Hematopoietic multipotent progenitor cell treated with erythropoietin and hydrocortisone succinate and interleukin-3 and kit ligand, for 6 days (in vitro differentiated cells): ENCODE data around the gene CHST15.
"Not testable (repeated sequence)": the region's sequence is repeated elsewhere in the genome, so short reads cannot be mapped to it uniquely, and the experiment has no call there.

Experiments
- DNase-seq: peaks from one replicate; pipeline ENCODE4 v3.0.0-alpha.2; 2015

The CHST15 gene

GRCh38 chr10:124095801-124096200 is 2.4 kb upstream of the CHST15 start:
- not testable (repeated sequence) for DNase-seq

DNA sequence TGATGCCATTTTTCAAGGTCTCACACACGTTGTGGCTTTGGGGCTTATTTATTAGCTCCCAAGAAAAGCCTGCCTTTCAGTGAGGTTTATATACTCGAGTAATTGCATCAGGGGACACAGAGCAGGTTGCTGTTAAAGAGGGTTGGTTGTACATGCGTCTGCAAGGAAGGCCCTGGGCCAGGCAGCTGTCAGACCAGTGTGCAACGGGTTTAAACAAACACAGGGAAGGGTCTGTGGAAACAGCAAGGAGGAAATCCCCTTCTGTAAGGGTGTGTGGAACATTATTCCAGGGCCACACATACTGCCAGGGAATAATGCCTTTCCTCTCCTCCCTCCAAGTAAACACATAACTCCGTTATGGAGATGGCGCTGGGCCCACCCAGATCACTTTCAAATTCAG is 1.7 kb upstream of the CHST15 start:
- no peak for DNase-seq

DNA sequence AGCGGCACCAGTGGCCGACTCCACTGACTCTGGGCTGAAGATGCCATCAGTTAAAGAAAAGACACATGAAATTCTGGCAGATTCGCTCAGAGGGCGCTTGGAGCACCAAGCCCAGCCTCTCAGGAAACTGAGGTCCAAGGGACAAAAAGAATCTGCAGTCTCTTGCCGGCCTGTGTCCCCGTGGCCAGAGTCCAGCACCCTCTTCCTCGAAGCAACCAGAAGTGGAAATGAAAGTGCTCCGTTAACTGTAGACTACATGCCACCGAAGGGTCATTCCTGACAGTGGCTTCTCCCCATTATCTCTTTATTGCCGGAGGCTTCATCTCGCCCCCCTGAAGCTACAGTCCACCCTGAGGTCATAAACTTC is 1.0 kb upstream of the CHST15 start:
- DNase-seq = no peak

DNA sequence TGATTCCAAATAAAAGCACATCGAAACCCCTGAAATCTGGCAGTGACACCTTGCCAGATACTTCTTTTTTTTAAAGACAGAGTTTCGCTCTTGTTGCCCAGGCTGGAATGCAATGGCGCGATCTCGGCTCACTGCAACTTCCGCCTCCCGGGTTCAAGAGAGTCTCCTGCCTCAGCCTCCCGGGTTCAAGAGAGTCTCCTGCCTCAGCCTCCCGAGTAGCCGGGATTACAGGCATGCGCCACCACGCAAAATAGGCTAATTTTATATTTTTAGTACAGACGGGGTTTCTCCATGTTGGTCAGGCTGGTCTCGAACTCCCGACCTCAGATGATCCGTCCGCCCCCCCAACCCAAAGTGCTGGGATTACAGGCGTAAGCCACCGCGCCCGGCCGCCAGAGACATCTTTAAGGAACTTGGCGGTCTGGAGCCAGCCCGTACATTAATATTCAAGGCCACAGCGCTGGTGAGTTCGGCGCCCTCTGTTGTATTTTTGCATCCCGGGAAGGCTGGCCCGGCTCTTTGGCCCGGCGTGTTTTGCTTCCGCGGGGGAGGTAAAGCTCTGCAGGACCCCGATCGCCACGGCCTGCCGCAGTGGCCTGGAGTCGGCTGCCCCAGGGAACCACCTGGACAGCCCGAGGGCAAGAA is 498 bp upstream of the CHST15 start:
- DNase-seq = peak; percentile 22

DNA sequence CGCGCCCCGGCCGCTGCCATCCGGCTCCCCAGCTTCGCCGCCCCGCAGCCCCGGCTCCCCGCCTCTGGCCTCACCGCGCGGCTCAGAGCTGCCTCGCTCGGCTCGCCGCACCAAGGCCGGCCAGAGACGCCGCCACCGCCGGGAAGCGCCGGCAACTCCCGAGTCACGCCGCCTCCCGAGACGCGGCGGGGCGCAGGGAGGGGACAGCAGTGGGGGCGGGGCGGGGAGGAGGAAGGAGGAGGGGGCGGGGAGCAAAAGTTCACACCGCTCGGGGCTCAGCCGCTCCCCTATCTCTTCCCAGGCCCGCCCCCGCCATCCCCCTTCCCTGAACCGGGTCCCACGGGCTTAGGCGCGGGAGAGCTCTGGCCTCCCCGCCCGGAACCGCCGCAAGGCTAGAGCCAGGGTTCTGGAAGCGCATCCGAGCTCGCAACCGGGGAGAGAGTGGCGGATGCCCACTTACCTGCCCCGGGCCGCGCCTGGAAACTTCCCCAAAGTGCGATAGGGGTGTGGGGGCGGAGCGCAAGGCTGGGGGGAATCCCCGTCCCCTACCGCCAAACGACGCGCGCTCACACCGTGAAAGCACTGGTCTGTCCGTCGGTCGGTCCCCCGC is 1.0 kb downstream of the CHST15 start:
- DNase-seq = peak; percentile 13

GRCh38 chr10:124091646-124092249 is 1.6 kb downstream of the CHST15 start:
- no peak for DNase-seq

- no peak for DNase-seq
These were observed 2.7 kb downstream of the CHST15 start for GRCh38 chr10:124090601-124091209.

DNA sequence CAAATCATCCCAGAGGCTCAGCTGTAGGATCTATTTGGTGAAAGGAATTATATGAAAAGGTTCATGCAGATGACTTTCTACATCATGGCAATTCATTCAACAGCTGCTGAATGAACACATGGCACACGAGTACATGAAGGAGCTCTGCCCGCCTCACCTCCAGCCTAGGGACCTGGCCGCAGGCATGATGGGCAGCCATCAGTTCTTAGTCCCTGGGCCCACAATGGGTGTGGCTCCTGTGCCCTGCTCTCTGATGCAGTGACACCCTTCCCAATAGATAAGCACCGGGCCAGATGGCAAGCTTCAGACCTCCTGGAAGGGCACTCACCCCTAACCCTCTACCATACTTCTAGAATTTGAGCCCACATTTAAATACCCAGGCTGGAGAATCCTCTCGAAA is 3.5 kb downstream of the CHST15 start:
- peak; percentile 15 for DNase-seq

- DNase-seq = no peak
These were observed 4.5 kb downstream of the CHST15 start for GRCh38 chr10:124088915-124089314.

GRCh38 chr10:124087672-124088634 is 5.4 kb downstream of the CHST15 start:
- no peak for DNase-seq

- peak; percentile 19 for DNase-seq
These were observed 6.4 kb downstream of the CHST15 start for GRCh38 chr10:124086787-124087671.

- no peak for DNase-seq
These were observed 7.2 kb downstream of the CHST15 start for GRCh38 chr10:124086097-124086710.

DNA sequence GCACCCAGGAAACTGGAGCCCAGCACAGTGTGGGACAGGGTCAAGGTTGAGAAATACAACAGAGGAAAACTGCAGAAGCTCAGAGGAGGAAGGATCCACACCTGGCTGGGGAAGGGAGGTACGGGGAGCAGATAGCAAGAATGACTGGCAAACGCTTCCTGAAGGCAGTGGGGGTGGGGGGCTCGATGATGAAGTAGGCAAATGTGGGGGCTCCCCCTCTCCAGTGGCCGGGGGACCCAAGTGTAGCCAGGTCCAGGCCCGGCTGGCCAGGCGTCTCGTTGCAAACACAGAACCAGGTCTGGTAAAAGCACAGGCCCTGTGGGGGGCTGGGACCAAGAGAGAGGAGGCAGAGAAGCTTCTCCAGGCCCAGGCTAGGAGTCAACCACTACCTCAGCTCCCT is 7.7 kb downstream of the CHST15 start:
- DNase-seq = no peak

- DNase-seq = no peak
These were observed 8.7 kb downstream of the CHST15 start for GRCh38 chr10:124084708-124085107.

DNA sequence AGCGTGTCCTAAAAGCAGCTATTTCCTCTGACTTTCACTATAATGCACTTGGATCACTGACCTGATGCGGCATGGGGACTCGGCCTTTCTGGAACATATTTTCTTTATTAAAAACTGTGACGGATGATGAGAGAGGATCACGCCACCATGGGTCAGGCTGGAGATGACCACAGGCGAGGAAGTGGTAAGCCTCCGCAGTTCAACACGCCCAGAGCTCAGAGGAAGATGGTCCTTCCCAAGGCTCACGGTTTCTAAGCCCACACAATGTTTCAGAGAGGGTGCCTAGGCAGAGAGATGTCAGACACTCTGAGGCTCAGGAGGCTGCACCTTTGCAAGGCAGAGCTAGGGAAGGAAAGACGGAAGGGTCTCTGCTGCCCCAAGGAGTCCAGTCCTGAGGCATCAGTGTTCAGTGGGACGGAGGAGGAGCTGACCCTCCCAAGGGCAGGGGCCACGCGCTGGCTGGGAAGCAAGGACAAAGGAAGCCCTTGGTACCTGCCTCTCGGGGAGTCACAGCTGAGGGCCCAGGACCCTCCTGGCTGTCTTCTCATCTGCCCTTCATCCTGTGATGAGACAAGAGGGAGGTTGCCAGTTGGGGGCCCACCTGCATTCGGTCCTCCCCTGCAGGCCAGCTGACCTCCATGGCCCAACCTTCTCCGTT is 9.5 kb downstream of the CHST15 start:
- DNase-seq = no peak

DNA sequence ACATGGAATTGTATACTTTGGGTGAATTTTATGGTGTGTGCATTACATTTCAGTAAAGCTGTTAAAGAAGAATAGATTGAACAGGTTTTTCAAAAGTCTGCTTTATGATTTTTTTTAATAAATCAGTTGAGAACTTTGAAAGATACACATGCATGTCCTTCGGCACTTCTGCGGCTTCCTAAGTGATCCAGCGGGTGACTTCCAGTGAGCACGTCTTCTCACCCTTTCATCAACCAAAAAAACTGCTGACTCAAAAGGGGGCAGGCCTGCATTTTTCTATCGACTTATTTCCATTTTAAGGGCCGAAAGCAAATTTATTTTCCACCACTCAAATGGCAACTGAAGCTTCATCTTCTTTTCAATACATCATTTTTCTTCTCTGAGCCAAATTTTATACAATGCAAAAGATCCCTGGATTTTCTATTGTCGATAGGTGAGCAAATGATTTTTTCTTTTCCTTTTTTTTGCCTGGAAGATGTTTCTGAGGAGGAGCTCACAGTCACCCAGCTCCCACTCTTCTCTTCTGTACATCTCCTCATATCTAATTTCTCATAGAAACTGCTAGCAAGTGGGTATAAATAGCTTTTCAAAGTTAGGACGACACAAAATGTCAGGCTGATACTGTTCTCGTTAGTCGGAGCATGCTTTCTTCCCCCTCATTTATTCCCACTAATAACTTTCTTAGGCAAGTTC is 10.2 kb downstream of the CHST15 start:
- DNase-seq = no peak

DNA sequence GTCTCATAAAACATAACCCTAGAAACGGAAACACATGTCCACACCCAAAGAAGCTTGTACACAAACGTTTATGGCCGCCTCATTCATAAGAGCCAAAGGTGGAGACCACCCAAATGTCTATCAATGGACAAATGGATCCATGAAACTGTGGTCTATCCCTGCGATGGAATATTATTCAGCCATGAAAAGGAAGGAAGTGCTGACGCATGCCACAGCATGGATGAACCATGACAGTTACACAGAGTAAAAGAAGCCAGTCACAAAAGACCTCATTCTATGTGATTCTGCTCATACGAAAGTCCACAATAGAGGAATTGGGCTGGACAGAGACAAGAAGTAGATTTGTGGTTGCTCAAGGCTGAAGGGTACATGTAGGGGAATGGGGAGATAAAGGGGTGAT is 10.8 kb downstream of the CHST15 start:
- no peak for DNase-seq

GRCh38 chr10:124081547-124082140 is 11.8 kb downstream of the CHST15 start:
- DNase-seq = no peak

GRCh38 chr10:124079864-124080263 is 13.5 kb downstream of the CHST15 start:
- DNase-seq = no peak

GRCh38 chr10:124078714-124079113 is 14.7 kb downstream of the CHST15 start:
- DNase-seq = no peak
